HG02763 (cell line): ENCODE measurements around the gene C1QTNF9B.

Experiments
- ATAC-seq: cut with Tn5 transposase; IDR thresholded peaks from one replicate; pipeline ENCODE4 v1.9.1; 2021; ENCODE audit warnings: mild to moderate bottlenecking, moderate library complexity; ENCODE audit not compliant: unreplicated experiment

C1QTNF9B gene

GRCh38 chr13:23861310-23861709, 36.0 kb downstream of the C1QTNF9B start:
- no peak for ATAC-seq

GRCh38 chr13:23859904-23860303, 37.4 kb downstream of the C1QTNF9B start:
- ATAC-seq = no peak

- ATAC-seq = no peak
These were observed 37.8 kb downstream of the C1QTNF9B start for GRCh38 chr13:23859455-23859854.

DNA sequence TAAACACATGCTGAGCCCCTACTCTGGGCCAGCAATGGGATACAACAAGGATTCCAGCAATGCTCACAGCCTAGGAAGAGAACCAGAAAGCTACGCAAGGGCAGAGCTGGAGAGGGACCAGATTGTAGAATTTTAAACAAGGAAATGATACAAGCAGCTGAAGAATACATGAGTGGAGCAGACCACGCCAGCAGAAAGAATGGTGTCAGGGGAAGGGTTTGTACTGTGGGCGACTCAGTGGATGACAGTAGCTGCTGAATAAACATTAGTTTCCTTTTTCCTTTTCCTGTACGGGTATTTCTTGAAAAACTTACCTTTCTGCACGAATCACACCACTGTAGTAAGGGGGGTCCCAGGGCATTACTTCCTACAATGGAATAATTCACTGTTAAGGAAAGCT, 38.8 kb downstream of the C1QTNF9B start:
- no peak for ATAC-seq

GRCh38 chr13:23856008-23856750, 41.1 kb downstream of the C1QTNF9B start:
- no peak for ATAC-seq

- no peak for ATAC-seq
These were observed 41.9 kb downstream of the C1QTNF9B start for GRCh38 chr13:23855360-23855759.

DNA sequence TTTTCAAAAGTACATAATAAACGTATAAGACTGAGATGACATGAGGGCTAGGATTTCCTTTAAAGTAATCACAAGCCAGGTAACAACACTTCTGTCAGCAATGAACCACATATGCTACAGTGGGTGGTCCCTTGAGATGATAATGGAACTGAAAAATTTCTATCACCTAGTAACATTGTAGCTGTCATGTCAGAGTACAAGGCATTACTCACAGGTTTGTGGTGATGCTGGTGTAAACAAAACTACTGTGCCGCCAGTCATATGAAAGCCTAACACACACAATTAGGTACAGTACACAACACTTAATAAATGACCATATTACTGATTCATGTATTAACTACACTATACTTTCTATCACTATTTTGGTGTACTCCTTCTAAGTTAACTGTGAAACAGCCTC, 45.0 kb downstream of the C1QTNF9B start:
- ATAC-seq = no peak

DNA sequence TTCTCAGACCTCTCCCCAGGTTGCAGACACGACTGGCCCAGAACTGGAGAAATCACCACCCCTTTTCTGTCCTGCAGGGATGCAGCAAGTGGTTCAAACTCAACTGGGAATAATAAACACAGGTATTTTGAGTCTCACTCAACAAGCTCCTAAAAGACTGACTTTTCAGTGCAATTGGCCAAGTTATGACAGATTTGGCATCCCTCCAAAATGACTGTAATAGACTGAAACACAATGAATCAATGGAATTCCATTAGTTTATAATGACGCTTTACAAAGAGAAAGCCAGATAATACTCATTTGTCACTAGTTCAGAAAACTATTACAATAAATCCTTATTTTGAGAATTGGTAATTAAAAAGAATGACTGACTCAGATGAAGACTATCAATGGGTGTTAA, 46.2 kb downstream of the C1QTNF9B start:
- ATAC-seq = no peak

GRCh38 chr13:23850134-23850533, 47.2 kb downstream of the C1QTNF9B start:
- no peak for ATAC-seq

- no peak for ATAC-seq
These were observed 47.6 kb downstream of the C1QTNF9B start for GRCh38 chr13:23849670-23850069.

- no peak for ATAC-seq
These were observed 48.6 kb downstream of the C1QTNF9B start for GRCh38 chr13:23848646-23849141.

- no peak for ATAC-seq
These were observed 49.3 kb downstream of the C1QTNF9B start for GRCh38 chr13:23848019-23848418.

DNA sequence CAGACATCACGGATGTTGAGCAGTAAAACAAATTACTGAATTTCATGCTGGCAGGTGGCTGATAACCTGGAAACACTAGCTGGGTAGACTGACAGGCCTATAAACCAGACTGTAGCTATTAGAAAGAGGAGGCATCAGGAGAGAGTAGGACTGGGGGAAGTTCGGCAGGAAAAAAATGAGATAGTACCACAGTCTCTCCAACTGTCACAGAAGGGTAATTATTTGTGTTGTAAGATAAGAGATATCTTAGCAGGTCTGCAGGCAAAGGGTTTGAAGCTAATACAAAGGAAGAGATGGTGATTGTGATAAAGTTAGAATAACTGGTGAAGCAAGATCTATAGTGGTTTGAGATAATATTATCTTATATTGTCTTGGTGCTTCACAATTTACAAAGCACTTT, 49.8 kb downstream of the C1QTNF9B start:
- no peak for ATAC-seq

- no peak for ATAC-seq
These were observed 52.1 kb downstream of the C1QTNF9B start for GRCh38 chr13:23845105-23845725.

- ATAC-seq = no peak
These were observed 53.2 kb downstream of the C1QTNF9B start for GRCh38 chr13:23844132-23844531.

DNA sequence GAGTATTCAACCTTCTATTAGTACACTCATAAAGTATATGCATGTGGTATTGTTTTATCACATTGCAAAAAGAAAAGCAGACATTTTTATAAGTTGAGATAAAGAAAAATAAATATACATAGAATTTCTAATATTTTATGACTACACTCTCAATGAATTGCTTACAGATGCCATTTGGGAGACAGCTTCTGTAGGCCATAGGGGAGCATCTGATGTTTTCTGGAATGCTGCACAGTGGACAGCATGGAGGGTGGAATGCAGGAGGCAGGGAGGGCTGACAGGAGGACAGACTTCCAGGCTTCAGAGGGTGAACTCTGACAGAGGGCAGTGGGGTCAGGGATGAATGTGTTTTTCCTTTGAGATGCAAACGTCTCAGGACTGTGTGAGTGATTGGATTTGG, 53.9 kb downstream of the C1QTNF9B start:
- ATAC-seq = no peak

GRCh38 chr13:23842406-23842805, 54.9 kb downstream of the C1QTNF9B start:
- ATAC-seq = no peak
